Activated CD8-positive, alpha-beta T cell treated with anti-CD3 and anti-CD28 coated beads for 36 hours (primary cell): Measurements from ENCODE around the gene ERN1. TPM values are rescaled to one million over a fixed set of nuclear protein-coding genes. Genes with fewer than 3 reads are reported as not detected.
A peak's percentile ranks its signal among the peaks of the same experiment; 100 is the strongest.

Source experiments
- ATAC-seq: fragments of 200-7000 bp; cut with Tn5 transposase; one replicate; pipeline ENCODE4 v1.10.0; 2021; ENCODE audit warnings: mild to moderate bottlenecking, moderate library complexity
- CTCF ChIA-PET: fragments of 350-600 bp; sonication (Branson Sonifier 250); formaldehyde crosslinking; loops from one replicate; lab custom pipeline; 2021; ENCODE audit warnings: antibody characterized with exemption; lab: Charles Lee
- POLR2A ChIA-PET: fragments of 350-600 bp; sonication (Branson Sonifier 250); formaldehyde crosslinking; loops from one replicate; lab custom pipeline; 2021; ENCODE audit warnings: antibody characterized with exemption; lab: Charles Lee
- DNase-seq: peaks from one replicate; pipeline ENCODE4 v3.0.0-alpha.2; 2020
- H3K27ac Mint-ChIP-seq: one replicate; pipeline ENCODE4 v1.8.0; 2021; ENCODE audit warnings: mild to moderate bottlenecking, mixed read lengths
- H3K27me3 Mint-ChIP-seq: one replicate; pipeline ENCODE4 v1.8.0; 2021; ENCODE audit warnings: mixed read lengths
- H3K36me3 Mint-ChIP-seq: one replicate; pipeline ENCODE4 v1.8.0; 2021; ENCODE audit warnings: low read depth, mixed read lengths
- H3K4me1 Mint-ChIP-seq: one replicate; pipeline ENCODE4 v1.8.0; 2021; ENCODE audit warnings: low read depth, mixed read lengths
- H3K4me3 Mint-ChIP-seq: one replicate; pipeline ENCODE4 v1.8.0; 2021; ENCODE audit warnings: mild to moderate bottlenecking, moderate library complexity, mixed read lengths
- H3K9me3 Mint-ChIP-seq: one replicate; pipeline ENCODE4 v1.8.0; 2021; ENCODE audit warnings: mixed read lengths
- intact Hi-C: fragments of 100-400 bp; cut with micrococcal nuclease; formaldehyde crosslinking; loops from one replicate; pipeline ENCODE4 v1.10.0; 2022
- total RNA-seq, 2 experiments: library from RNA; stranded (reverse); gene quantifications; one replicate each; pipeline ENCODE4 v1.2.3, GENCODE V29; 2021
- TF ChIP-seq, protein P1 (sequence below): fragments of 200-600 bp; IDR thresholded peaks from one replicate; pipeline ENCODE4 v1.8.0; 2022; ENCODE audit warnings: antibody characterized with exemption, mild to moderate bottlenecking

The ERN1 gene
- total RNA-seq, 2 experiments from 2014 or later: 19.2 to 23.6 TPM

DNA sequence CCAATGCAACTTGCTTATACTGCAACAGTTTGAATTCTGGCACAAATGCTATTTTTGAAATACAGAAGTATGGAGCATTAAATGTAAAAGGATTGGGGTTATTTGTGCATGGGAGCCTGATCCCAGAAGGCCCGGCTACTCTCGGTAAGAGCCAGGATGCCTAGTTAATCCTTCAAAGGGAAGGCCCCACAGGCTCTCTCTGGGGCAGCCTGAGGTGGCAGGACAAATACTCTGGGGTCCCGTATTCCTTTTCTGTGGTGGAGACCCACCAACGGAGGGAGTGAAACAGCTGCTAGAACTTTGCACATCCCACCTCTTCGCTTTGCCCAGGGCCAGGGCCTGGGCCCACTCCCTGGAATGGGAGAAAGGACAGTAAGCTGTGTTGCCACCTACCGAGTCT, 30.4 kb downstream of the ERN1 start:
- Mint-ChIP-seq H3K9me3 (no peaks in the 10 kb centered on the region), H3K4me1 (peaks cover 57% of the 10 kb centered on the region), H3K4me3 (no peak overlapping the region), H3K27ac (no peak overlapping the region), H3K27me3 (no peaks in the 10 kb centered on the region), H3K36me3 (peaks cover 21% of the 10 kb centered on the region)
- TF ChIP-seq, protein P1, sequence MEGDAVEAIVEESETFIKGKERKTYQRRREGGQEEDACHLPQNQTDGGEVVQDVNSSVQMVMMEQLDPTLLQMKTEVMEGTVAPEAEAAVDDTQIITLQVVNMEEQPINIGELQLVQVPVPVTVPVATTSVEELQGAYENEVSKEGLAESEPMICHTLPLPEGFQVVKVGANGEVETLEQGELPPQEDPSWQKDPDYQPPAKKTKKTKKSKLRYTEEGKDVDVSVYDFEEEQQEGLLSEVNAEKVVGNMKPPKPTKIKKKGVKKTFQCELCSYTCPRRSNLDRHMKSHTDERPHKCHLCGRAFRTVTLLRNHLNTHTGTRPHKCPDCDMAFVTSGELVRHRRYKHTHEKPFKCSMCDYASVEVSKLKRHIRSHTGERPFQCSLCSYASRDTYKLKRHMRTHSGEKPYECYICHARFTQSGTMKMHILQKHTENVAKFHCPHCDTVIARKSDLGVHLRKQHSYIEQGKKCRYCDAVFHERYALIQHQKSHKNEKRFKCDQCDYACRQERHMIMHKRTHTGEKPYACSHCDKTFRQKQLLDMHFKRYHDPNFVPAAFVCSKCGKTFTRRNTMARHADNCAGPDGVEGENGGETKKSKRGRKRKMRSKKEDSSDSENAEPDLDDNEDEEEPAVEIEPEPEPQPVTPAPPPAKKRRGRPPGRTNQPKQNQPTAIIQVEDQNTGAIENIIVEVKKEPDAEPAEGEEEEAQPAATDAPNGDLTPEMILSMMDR: no peak
- ChIA-PET CTCF (no interaction called here), POLR2A (no interaction called here)
- ATAC-seq (no peak), DNase-seq (no peak)
- intact Hi-C loops: no loop called here

DNA sequence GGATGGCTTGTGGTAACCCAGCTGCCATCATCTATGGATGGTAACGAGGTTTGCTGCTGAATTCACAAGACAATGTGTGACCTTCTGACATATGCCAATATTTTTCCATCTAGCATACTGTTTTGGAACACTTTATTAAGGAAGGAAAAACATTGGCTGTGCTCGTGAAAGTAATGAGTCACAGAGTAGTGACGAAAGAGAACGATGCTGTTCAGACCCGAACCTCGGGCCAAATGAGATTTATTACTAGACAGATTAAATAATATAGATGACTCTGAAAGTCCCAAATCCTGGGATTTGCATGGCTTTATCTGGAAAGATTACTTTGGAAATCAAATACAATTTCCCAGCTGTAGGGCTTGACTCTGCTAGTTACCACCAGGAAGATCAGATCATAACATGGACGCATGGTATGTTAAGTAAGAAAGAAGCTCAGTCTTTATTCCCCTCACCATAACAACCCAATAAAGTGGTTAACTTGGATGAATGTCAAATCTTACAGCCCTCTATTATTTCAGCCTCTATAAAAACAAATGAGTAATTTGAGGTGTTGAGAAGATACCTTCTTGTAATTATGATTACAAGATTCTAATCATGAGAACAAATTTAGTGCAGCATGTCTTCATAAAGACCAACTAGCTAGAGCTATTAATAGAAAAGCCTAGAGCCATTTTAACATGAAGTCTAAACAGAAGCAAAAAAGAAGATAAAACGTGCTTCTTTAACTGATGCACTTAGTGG, 32.6 kb downstream of the ERN1 start:
- ATAC-seq: no peak
- intact Hi-C loops: no loop called here
- Mint-ChIP-seq H3K4me3 (no peak overlapping the region), H3K4me1 (peaks cover 51% of the 10 kb centered on the region), H3K9me3 (no peaks in the 10 kb centered on the region), H3K27ac (no peak overlapping the region), H3K36me3 (peaks cover 17% of the 10 kb centered on the region), H3K27me3 (no peaks in the 10 kb centered on the region)
- TF ChIP-seq, protein P1: no peak
- DNase-seq: no peak
- CTCF ChIA-PET: interaction anchor here (0.6 to 1.7 kb wide), 4 partner anchors 18 to 69 kb away, joined by 3 to 5 read pairs (median 4); no protein-coding TSS in a partner anchor
- POLR2A ChIA-PET: interaction anchor here (0.9 kb wide), 2 partner anchors 14 to 30 kb away, joined by 3 to 4 read pairs; no protein-coding TSS in a partner anchor

DNA sequence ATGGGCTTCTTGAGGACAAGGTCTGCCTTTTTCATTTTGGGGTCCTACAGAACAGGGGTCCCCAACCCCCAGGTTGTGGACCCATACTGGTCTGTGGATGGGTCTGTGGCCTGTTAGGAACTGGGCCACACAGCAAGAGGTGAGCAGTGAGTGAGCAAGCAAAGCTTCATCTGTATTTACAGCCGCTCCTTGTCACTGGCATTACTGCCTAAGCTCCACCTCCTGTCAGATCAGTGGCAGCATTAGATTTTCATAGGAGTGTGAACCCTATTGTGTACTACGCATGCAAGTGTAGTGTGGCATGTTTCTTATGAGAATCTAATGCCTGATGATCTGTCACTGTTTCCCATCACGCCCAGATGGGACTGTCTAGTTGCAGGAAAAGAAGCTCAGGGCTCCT, 33.9 kb downstream of the ERN1 start:
- Mint-ChIP-seq H3K27ac (no peak overlapping the region), H3K9me3 (no peaks in the 10 kb centered on the region), H3K4me1 (peaks cover 53% of the 10 kb centered on the region), H3K36me3 (peaks cover 22% of the 10 kb centered on the region), H3K27me3 (no peaks in the 10 kb centered on the region), H3K4me3 (no peak overlapping the region)
- CTCF ChIA-PET: interaction anchor here (1.7 kb wide), 1 partner anchor 67 kb away, joined by 3 read pairs; no protein-coding TSS in a partner anchor
- no peak for DNase-seq
- ATAC-seq: no peak
- intact Hi-C loops: no loop called here
- POLR2A ChIA-PET: interaction anchor here (0.9 to 1.8 kb wide), 3 partner anchors 10 to 26 kb away, joined by 3 to 5 read pairs (median 4); no protein-coding TSS in a partner anchor
- TF ChIP-seq, protein P1: no peak

DNA sequence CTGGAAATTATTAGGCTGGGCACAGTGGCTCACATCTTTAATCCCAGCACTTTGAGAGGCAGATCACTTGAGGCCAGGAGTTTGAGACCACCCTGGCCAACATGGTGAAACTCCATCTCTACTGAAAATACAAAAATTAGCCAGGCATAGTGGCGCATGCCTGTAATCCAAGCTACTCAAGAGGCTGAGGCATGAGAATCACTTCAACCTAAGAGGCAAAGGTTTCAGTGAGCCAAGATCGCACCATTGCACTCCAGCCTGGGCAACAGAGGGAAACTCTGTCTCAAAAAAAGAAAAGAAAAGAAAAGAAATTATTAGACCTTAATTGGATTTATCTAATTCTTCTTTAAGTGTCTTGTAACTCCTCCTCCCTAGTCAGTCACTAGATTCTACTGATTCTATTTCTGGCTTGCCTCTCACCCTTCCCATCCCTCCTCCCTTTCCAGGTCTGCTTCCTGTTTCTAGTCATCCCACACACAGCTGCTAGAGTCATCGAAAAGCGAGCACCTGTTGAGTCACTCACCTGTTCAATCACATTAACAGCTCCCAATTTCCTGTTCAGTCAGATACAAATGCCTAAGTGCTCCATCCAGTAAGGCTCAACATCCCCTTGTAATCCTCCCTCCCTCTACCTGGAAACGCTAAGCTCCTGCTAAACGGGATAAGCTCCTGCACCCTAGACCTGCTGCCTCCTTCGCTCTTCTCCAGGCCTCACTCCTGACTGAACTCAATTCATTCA, 34.6 kb downstream of the ERN1 start:
- no peaks in the 10 kb centered on the region for H3K27me3 Mint-ChIP-seq
- POLR2A ChIA-PET: interaction anchor here (0.6 to 1.8 kb wide), 3 partner anchors 11 to 26 kb away, joined by 3 to 5 read pairs (median 3); no protein-coding TSS in a partner anchor
- H3K36me3 Mint-ChIP-seq: peaks cover 22% of the 10 kb centered on the region
- peak overlapping the region; percentile 51 for H3K27ac Mint-ChIP-seq
- DNase-seq: no peak
- intact Hi-C loops: no loop called here
- no peak for ATAC-seq
- TF ChIP-seq, protein P1: no peak
- H3K9me3 Mint-ChIP-seq: no peaks in the 10 kb centered on the region
- CTCF ChIA-PET: interaction anchor here (0.7 to 1.7 kb wide), 2 partner anchors 39 to 66 kb away, joined by 3 read pairs; no protein-coding TSS in a partner anchor
- no peak overlapping the region for H3K4me3 Mint-ChIP-seq
- H3K4me1 Mint-ChIP-seq: peaks cover 57% of the 10 kb centered on the region
